ENCODE results near the gene TMED1. TPM values are rescaled to one million over a fixed set of nuclear protein-coding genes. Genes with fewer than 3 reads are reported as not detected.

Gene TMED1
- total and polyA plus RNA-seq, 2 of the 8 experiments (the other 6 are each of a cell fraction or from before 2014, with no cell fraction given) = 26.9 to 31.9 TPM

DNA sequence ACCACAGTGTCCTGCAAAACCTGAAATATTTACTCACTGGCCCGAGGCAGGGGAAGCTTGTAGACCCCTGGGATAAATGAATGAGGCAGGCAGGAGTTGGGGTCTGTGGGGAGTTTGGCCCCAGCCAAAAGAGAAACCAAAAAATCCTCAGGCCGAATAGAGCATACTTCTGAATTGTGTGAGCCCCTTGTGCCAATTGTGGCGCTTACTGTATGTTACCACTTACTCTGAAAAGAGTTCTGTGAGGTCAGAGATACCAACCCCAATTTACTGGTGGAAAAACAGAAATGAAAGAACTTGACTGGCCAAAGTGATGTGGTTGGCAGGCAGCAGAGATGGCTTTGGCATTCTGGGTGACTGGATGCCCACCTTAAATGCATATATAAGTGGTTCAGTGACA lies 42.2 kb upstream of the TMED1 start:
- WGBS, 2 experiments (ENCODE audit: extremely low coverage in 1 of 2, insufficient coverage in 1 of 2, insufficient read length in 1 of 2, insufficient replicate concordance in 2 of 2, low coverage in 1 of 2, low lambda C conversion rate in 2 of 2, missing lambda C conversion rate in 1 of 2) = 88% methylated on average over 3 of the region's 3 CpGs; no CpG with 5 or more reads in 1 of the 2 experiments
- H3K79me2 ChIP-seq (ENCODE audit: control insufficient read depth in 1 of 2, insufficient read depth in 2 of 2, low read length in 2 of 2) = peaks cover 8 to 94% of the 10 kb centered on the region in 2 experiments; a peak in 3 of 4 replicates
- no peak overlapping the region; the same call in 1 of the 2 replicates for H2BK12ac ChIP-seq (ENCODE audit: low read depth, low read length)
- no peak overlapping the region for H2BK15ac ChIP-seq (ENCODE audit: low read length)
- H3K36me3 ChIP-seq (ENCODE audit: control insufficient read depth in 2 of 4, insufficient read depth in 4 of 4, low read length in 3 of 4) = peaks cover 0 to 8% (median 0%) of the 10 kb centered on the region in 4 experiments; a peak in 2 of 8 replicates
- peak overlapping the region; percentile 25 for H4K91ac ChIP-seq (replicated peaks; ENCODE audit: insufficient read length, low read length)
- H3K4me1 ChIP-seq (replicated peaks in 1 of 4; ENCODE audit: control insufficient read depth in 3 of 4, insufficient read depth in 4 of 4, low read length in 3 of 4) = peaks cover 17 to 29% (median 25%) of the 10 kb centered on the region in 4 experiments
- CTCF ChIA-PET (ENCODE audit: partially characterized antibody) = interaction anchor here (0.6 to 7.7 kb wide), 7 partner anchors 10 to 472 kb away, joined by 3 to 34 read pairs (median 4); no protein-coding TSS in a partner anchor
- no peak for TF ChIP-seq HDAC2 (IDR thresholded peaks at IDR 0.05; ENCODE audit: borderline replicate concordance in 1 of 2, low read depth in 2 of 2, low read length in 2 of 2)
- no peak for TF ChIP-seq HDAC6 (IDR thresholded peaks at IDR 0.05; ENCODE audit: low read depth, low read length)
- no peak for TF ChIP-seq TCF12 (IDR thresholded peaks at IDR 0.05; ENCODE audit: low read depth, low read length)
- TF ChIP-seq YY1 (IDR thresholded peaks at IDR 0.05; ENCODE audit: low read depth, low read length) = no peak
- no peak for TF ChIP-seq BRCA1 (IDR thresholded peaks at IDR 0.05; ENCODE audit: low read depth, low read length)
- TF ChIP-seq BACH1 (IDR thresholded peaks at IDR 0.05; ENCODE audit: low read length) = no peak
- no peak for TF ChIP-seq EGR1 (IDR thresholded peaks at IDR 0.05; ENCODE audit: borderline replicate concordance, low read depth, low read length)
- TF ChIP-seq BCL11A (IDR thresholded peaks at IDR 0.05; ENCODE audit: low read depth in 2 of 2, low read length in 2 of 2) = no peak
- peaks cover 0 to 6% of the 10 kb centered on the region in 2 experiments for H4K20me1 ChIP-seq (replicated peaks in 1 of 2; ENCODE audit: control insufficient read depth in 1 of 2, insufficient read depth in 2 of 2, low read length in 2 of 2)
- no peak overlapping the region for H3K18ac ChIP-seq (ENCODE audit: extremely low read depth, low read length)
- FAIRE-seq (no peak), DNase-seq (ENCODE audit: low read depth in 1 of 2, low spot score in 2 of 2) (no peak)
- no peak overlapping the region for H3K4me3 ChIP-seq (ENCODE audit: extremely low read depth in 1 of 4, insufficient read depth in 2 of 4, low read depth in 3 of 4, low read length in 4 of 4)
- no peak overlapping the region for H3K4me2 ChIP-seq (ENCODE audit: insufficient read depth in 1 of 2, low read depth in 2 of 2, low read length in 2 of 2)
- 0 out of 2 replicates have a peak overlapping the region, but pooled peaks have one; percentile 43 for H2AK5ac ChIP-seq (ENCODE audit: low read depth, low read length)
- no peak overlapping the region for H2BK5ac ChIP-seq (ENCODE audit: low read depth, low read length)
- POLR2A ChIA-PET (ENCODE audit: partially characterized antibody) = interaction anchor here (1.1 to 6.4 kb wide), 2 partner anchors 12 to 43 kb away, joined by 4 to 72 read pairs; no protein-coding TSS in a partner anchor
- H3K4ac ChIP-seq (replicated peaks; ENCODE audit: insufficient read length, low read depth, low read length) = no peak overlapping the region
- H2BK120ac ChIP-seq (replicated peaks; ENCODE audit: low read depth, low read length) = no peak overlapping the region
- H2BK20ac ChIP-seq (ENCODE audit: low read length) = no peak overlapping the region
- H3K14ac ChIP-seq (ENCODE audit: insufficient read length) = no peak overlapping the region
- no peak overlapping the region for H3K9ac ChIP-seq (replicated peaks in 1 of 4; ENCODE audit: extremely low read depth in 1 of 4, low read depth in 3 of 4, low read length in 3 of 4)
- no peak overlapping the region for H4K8ac ChIP-seq (ENCODE audit: extremely low read depth, insufficient read depth, low read length)
- no peak overlapping the region for H3K23ac ChIP-seq (ENCODE audit: insufficient read length)
- H3K56ac ChIP-seq (replicated peaks; ENCODE audit: insufficient read length, low read depth, low read length) = no peak overlapping the region
- H3K9me3 ChIP-seq (ENCODE audit: insufficient read depth in 2 of 2, low read depth in 1 of 2, low read length in 1 of 2) = no peaks in the 10 kb centered on the region
- H3K27ac ChIP-seq (ENCODE audit: low read depth, low read length) = peak overlapping the region; percentile 42; the same call in 1 of the 2 replicates
- H3K23me2 ChIP-seq (ENCODE audit: low read depth, low read length) = no peaks in the 10 kb centered on the region
- H3K79me1 ChIP-seq (ENCODE audit: low read depth, low read length) = peaks cover 26% of the 10 kb centered on the region
- no peaks in the 10 kb centered on the region for H3K27me3 ChIP-seq (replicated peaks in 1 of 4; ENCODE audit: control insufficient read depth in 3 of 4, extremely low read depth in 1 of 4, insufficient read depth in 3 of 4, low read length in 3 of 4)
- H4K5ac ChIP-seq (ENCODE audit: insufficient read length, low read depth, low read length) = no peak overlapping the region
- no peak overlapping the region for H2AFZ ChIP-seq (ENCODE audit: low read length)
